ENCODE results near the gene CLDN5.

Gene CLDN5

DNA sequence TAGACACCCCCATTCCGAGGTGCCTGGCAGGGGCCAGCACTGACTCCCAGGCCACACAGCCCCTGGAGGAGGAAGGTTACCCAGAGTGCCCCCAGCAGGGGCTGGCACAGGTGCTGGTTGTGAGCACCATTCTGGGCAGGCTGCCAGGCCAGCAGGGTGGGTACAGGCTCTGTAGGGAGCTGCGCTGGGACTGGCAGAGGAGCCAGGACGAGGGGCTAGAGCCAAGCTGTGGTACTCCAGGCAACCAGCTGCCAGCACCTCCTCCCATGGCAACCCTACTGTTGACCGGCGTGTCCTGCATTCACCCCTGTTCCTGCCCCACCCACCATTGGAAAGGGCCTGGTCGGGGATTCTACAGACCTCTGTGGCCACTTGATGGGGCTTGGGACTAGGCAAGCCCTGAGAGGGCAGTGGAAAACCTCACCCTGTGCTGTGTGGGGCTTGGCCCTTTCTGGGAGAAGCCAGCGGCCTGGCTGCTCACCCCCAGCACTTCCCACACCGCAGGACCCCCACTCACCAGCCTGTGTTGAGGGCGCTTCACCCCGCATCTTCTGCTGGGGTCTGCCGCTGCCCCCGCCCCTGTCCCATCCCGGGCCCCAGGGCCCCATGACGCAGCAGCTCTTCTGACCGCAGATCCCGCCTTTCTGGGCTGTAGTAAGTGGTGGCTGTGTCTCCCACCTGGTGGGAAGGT, 1.9 kb downstream of the CLDN5 start:
- no peak for FAIRE-seq
- DNase-seq (ENCODE audit: insufficient read length, low spot score): no peak
- TF ChIP-seq POLR2A (IDR thresholded peaks at IDR 0.05; ENCODE audit: low read depth, low read length): no peak

DNA sequence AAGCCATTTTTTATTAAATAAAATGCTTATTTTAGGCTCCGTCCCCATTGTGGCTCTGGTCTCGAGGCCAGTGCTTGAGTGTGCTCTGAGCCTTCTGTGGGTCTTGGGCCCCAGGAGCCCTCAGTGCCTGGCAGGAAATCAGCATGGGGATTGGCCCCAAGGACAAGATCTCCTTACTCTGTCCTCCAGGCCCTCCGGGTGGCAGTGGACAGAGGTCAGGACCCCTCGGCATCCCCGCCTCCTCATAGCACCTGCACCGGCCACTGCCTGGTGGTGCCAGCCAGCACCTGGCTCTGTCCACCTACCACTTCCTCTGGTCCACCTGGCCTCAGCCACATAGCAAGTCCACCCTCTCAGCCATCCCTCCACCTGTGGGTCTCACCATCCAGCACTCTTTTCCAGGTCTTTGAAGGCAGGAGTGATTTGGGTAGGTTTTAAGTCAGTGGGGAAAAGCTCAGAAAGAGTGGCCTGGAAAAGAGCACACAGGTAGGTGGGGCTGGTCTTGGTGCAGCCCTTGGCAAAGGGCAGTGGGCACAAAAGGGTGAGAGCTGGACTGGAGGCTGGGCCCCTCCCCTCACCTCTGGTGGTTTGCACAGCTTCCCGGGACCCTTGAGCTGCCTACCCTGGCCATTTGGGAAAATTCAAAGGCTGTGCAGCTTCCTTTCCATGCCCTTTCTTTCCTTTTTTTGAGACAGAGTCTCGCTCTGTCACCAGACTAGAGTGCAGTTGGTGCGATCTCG, 3.5 kb downstream of the CLDN5 start:
- TF ChIP-seq POLR2A (IDR thresholded peaks at IDR 0.05; ENCODE audit: low read depth, low read length): no peak
- no peak for FAIRE-seq
- DNase-seq (ENCODE audit: insufficient read length, low spot score): no peak

DNA sequence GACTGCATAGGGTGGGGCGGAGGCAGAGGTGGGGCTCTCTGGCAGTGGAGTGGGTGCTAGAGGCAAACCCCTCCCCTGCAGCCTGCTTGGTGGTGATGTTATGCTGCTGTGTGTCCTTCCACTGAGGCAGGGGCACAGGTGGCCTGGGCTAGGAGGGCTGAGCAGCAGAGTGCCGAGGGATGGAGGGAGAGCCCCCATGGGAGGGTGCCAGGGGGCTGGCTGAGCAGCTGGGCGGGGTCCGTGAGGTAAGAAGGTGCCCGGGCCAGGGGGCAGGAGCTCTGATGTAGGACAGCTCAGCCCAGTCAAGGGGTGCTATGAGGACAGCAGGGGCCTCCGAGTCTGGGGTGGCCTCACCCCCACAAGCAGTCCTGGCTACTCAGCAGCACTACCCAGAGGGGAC, 4.2 kb downstream of the CLDN5 start:
- no peak for FAIRE-seq
- no peak for DNase-seq (ENCODE audit: insufficient read length, low spot score)
- TF ChIP-seq POLR2A (IDR thresholded peaks at IDR 0.05; ENCODE audit: low read depth, low read length): no peak

DNA sequence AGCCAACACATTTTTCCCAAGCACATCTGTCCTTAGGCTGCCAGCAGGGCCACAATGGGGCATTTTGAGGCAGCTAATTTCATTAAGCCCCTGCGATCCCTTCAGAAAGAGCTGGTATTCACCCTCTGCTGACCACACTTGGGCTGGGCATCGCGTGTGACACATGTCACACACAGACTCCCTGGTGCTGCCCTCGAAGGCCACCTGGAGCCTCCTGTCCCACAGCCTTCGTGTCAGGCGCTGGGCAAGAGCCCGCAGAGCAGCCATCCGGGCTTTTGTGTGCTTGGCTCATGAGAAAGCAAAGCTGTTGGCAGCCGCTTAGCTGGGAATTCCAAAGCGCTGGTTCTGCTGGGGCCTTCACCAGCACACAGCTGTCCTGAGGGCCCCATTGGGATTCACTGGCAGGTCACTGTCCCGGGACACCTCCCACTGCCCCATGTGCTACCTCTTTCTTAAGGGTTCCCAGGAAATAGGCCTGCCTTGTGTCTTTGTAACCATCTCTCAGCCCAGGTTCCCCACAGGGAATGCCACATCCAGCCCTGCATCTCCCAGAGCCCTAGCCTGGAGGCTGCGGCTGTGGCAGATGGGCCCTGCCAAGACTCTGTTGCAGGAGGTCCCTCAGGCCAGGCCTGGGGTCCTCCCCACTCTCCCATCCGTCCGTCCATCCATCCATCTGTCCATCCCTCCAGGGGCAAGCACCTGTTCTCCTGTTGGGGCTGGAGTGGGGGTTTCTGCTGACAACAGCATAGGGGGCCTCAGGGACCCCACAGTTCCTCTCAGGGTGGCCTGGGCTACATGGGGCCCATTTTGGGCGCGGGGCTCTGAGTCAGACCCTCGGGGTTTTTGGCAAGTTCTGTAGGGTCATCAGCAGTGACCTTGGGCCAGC, 4.9 kb downstream of the CLDN5 start:
- TF ChIP-seq POLR2A (IDR thresholded peaks at IDR 0.05; ENCODE audit: low read depth, low read length): no peak
- FAIRE-seq (no peak), DNase-seq (ENCODE audit: insufficient read length, low spot score) (no peak)

DNA sequence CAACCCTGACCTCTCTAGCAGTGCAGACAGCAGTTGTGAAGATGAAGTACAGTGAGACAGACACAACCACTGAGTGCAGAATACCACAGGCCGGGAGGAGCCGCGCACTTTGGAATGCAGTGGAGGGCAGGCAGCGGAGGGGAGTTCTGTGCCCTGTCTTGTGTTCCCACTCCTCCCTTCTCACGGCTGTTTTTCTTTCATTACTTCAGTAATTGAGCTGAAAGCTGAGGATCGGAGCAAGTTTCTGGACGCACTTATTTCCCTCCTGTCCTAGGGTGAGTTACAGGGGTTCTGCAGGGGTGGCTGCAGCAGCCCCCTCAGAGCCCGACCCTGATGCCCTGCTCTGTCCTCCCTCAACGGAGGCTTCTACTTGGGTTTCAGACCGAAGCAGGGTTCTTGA, 5.6 kb downstream of the CLDN5 start:
- no peak for TF ChIP-seq POLR2A (IDR thresholded peaks at IDR 0.05; ENCODE audit: low read depth, low read length)
- no peak for FAIRE-seq
- DNase-seq (ENCODE audit: insufficient read length, low spot score): no peak

DNA sequence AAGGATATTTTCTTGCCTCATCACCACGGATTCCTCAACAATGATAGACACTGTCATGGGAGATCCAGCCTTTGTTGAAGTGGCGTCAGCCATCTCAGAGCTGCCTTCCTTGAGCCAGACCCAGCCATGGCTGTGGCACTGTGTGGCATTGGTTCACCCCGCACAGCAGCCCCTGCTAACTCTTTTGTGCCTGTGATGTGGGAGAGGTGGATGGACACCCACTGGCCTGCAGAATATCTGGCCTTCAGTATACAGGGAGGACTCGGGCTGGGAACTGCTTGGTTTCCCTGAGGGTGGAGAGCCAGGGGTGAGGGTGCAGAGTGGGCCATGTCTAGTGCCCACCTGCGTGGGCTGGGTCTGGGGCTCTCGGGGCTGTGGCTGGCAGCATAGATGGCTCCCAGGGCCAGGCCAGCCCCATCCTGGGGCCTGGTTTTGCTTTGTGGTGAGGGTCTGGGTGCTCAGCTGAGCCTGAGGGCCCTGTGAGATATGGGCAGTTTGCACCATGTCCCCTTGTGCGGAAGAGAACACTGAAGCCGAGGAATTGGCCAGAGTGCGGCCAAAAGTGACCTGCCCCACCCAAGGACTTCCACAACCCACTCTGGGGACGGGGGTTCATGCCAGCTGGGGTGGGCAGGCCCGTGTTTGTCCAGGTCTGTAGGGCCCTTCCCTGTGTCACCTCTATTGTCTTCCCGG, 6.1 kb downstream of the CLDN5 start:
- DNase-seq (ENCODE audit: insufficient read length, low spot score) (no peak), FAIRE-seq (no peak)
- TF ChIP-seq POLR2A (IDR thresholded peaks at IDR 0.05; ENCODE audit: low read depth, low read length): no peak

DNA sequence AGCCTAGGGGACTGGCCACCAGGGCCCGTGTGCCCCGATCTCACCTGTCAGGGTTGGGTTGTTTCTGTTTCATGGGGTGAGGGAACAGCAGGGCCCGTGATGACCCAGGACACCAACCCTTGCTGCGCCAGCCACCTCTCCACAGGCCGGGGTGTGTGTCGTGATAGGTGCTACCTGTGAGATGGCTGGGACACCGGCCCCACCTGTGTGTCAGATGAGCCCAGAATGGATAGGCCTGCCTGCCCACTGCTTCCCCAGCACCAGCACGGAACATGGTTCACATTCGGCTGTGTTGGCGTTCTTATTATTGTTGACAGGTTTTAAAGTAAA, 7.1 kb downstream of the CLDN5 start:
- TF ChIP-seq POLR2A (IDR thresholded peaks at IDR 0.05; ENCODE audit: low read depth, low read length): no peak
- DNase-seq (ENCODE audit: insufficient read length, low spot score) (no peak), FAIRE-seq (no peak)

DNA sequence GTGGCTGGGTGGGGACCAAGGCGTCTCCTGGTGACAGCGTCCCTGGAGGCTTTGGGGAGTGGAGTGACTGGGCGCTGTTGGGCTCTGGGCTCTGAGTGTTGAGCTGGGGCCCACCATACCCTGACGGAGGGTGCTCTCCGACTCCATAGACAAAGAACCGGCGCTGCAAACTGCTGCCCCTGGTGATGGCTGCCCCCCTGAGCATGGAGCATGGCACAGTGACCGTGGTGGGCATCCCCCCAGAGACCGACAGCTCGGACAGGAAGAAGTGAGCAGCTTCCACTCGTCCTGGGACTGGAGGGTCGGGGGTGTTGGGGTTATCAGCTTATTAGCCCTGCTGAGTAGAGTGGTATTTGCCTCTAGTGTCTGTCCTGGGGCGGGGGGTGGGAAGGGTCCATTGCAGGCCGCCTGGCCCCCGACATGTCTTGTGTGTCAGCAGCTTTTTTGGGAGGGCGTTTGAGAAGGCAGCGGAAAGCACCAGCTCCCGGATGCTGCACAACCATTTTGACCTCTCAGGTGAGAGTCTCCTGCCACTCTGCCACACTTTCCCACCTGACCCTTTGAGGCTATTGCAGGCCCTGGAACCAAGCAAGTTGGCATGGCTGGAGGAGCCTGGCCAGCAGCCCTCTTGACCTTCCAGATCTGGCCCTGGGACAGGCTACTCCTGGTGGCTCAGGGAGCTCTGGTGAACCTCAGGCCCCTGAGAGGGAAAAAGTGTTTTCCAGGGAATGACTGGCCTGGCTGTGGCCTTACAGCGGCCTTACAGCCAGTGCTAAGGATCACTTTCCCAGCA, 7.6 kb downstream of the CLDN5 start:
- no peak for FAIRE-seq
- no peak for TF ChIP-seq POLR2A (IDR thresholded peaks at IDR 0.05; ENCODE audit: low read depth, low read length)
- DNase-seq (ENCODE audit: insufficient read length, low spot score): no peak

DNA sequence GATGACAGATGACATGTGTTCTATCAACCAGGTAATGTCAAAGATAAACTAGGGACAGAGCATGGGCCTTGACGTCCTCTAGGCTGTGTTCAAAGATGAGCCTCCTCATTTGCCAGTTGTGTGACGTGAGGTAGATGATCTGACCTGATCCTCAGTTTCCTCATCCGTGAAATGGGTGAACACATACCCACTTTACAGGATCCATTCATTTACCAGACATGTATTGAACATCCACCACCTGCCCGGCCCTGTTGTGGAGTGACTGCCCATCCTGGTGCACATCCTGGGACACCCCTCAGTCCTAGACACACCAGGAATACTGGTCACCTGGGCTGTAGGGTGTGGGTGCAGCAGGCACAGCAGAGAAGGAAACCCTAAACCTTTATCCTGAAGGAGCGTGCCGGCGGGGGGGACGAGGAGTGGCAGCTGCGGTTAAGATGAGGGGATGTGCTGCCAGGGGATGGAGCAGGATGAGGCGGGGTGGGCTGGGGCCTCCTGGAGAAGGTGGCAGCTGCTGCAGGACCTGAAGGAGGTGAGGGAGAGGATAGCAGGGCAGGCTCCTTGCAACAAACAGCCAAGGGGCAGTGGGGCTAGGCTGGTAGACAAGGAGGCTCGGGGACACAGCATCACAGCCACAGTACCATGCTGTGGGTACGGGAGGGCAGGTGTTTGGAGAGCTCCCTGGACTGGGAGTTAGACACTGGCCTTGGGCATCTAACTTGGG, 8.4 kb downstream of the CLDN5 start:
- TF ChIP-seq POLR2A (IDR thresholded peaks at IDR 0.05; ENCODE audit: low read depth, low read length): no peak
- DNase-seq (ENCODE audit: insufficient read length, low spot score) (no peak), FAIRE-seq (no peak)

DNA sequence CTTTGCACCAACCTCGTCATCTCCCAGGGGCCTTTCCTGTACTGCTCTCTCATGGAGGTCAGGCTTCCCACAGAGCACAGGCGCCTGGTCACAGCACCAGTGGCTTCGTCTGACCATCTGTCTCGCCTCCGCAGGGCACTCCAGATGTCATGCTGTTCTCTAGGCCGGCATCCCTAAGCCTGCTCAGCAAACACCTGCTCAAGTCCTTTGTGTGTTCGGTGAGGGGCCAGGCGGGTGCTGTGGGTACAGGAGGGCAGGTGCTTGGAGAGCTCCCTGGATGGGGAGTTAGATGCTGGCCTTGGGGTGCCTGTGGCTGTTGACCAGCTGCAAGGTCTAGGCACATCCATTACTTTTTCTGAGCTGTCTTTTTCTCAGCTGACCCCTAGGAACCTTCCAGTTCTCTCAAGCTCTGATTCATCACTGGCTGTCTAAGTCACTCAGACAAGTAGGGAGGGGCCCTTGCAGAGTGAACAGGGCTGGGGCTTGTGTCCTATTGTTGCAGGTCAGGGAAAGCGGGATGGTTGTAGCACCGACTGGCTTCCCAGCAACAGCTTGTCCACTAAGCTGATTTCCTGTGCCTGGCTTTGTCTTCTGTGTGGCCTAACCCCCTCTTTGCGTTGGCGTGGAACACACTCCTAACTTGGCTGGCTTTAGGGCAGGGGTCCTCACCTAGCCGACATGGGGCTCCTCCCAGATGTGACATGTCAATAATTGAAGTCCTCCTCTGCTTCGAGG, 9.2 kb downstream of the CLDN5 start:
- no peak for FAIRE-seq
- DNase-seq (ENCODE audit: insufficient read length, low spot score): no peak
- TF ChIP-seq POLR2A (IDR thresholded peaks at IDR 0.05; ENCODE audit: low read depth, low read length): no peak

DNA sequence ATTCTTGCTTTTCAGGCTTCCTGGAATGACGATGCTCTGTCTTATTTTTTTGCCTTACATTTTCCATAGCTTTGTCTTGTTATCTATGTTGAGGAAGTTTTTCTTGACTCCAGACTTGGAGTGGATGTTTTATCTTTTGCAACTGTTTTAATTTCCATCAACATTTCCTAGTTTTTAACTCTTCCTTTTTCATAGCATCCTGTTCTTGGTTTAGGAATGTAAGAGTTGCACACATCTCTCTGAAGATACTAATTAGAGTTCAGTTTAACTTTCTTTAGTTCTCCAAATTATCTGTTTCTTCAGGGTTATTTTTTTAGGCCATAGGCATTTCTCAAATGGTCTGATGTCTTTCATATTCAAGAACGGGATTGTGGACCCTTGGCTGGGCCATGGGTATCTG, 10.4 kb downstream of the CLDN5 start:
- DNase-seq (ENCODE audit: insufficient read length, low spot score) (no peak), FAIRE-seq (no peak)
- no peak for TF ChIP-seq POLR2A (IDR thresholded peaks at IDR 0.05; ENCODE audit: low read depth, low read length)

DNA sequence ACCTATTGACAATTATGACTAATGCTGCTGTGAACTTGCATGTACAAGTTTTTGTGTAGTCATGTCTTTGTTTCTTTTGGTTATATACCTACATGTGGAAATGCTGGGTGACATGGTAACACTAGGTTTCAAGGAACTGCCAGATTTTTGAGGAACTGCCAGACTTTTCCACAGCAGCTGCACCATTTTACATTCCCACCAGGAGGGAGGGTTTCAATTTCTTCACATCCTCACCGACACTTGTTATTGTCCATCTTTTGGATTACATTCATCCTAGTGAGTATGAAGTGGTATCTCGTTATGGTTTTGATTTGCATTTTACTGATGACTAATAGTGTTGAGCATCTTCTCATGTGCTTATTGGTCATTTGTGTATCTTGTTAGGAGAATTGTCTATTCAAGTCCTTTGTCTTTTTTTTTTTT, 13.3 kb downstream of the CLDN5 start:
- FAIRE-seq (no peak), DNase-seq (ENCODE audit: insufficient read length, low spot score) (no peak)
- TF ChIP-seq POLR2A (IDR thresholded peaks at IDR 0.05; ENCODE audit: low read depth, low read length): no peak

Data from H54 (cell line).